Gastroesophageal sphincter (tissue), 3 donors: Measurements from ENCODE around the gene ROBO1.

Experiments
- CTCF ChIP-seq, 4 experiments: fragments of 200-600 bp in 2 of 4; fragments of 450-650 bp in 2 of 4; sonication (generic) in 1 of 4; IDR thresholded peaks; one replicate each; pipeline ENCODE4 v1.5.1; 2017 to 2019; ENCODE audit warnings: antibody characterized with exemption in 4 of 4, mild to moderate bottlenecking in 2 of 4, moderate library complexity in 2 of 4
- POLR2A ChIP-seq, 2 donors: fragments of 450-650 bp; IDR thresholded peaks; one replicate each; pipeline ENCODE4 v1.6.1; 2017; ENCODE audit warnings: antibody characterized with exemption in 2 of 2, mild to moderate bottlenecking in 2 of 2, moderate library complexity in 1 of 2
- POLR2AphosphoS5 ChIP-seq: sonication (generic); formaldehyde crosslinking; IDR thresholded peaks from one replicate; pipeline ENCODE4 v1.6.1; 2017; ENCODE audit warnings: antibody characterized with exemption

- TF ChIP-seq POLR2A (IDR thresholded peaks at IDR 0.05) (no peak), CTCF (IDR thresholded peaks at IDR 0.05) (no peak), POLR2AphosphoS5 (no peak)
Measured at GRCh38 chr3:79461129-79461792, 306.5 kb downstream of the ROBO1 start.
